HEK293T (cell line): ENCODE results near the gene TMPRSS5.

ENCODE experiments used
- BHLHE40 ChIP-seq: fragments of 450-650 bp; IDR thresholded peaks from 2 replicates; pipeline ENCODE4 v1.6.1; 2016; ENCODE audit warnings: mild to moderate bottlenecking, moderate library complexity, borderline replicate concordance
- CTBP1 ChIP-seq: fragments of 450-650 bp; IDR thresholded peaks from 2 replicates; pipeline ENCODE4 v1.6.1; 2016; ENCODE audit warnings: borderline replicate concordance
- ELF4 ChIP-seq: fragments of 450-650 bp; IDR thresholded peaks from 2 replicates; pipeline ENCODE4 v1.6.1; 2017; ENCODE audit warnings: antibody characterized with exemption
- FOXK2 ChIP-seq: fragments of 450-650 bp; IDR thresholded peaks from 2 replicates; pipeline ENCODE4 v1.6.1; 2016; ENCODE audit warnings: mild to moderate bottlenecking
- FOXM1 ChIP-seq: fragments of 450-650 bp; IDR thresholded peaks from 2 replicates; pipeline ENCODE4 v1.6.1; 2017; ENCODE audit warnings: mild to moderate bottlenecking, borderline replicate concordance
- NFRKB ChIP-seq: fragments of 450-650 bp; IDR thresholded peaks from 2 replicates; pipeline ENCODE4 v1.6.1; 2016; ENCODE audit warnings: mild to moderate bottlenecking, moderate library complexity
- PKNOX1 ChIP-seq: fragments of 450-650 bp; IDR thresholded peaks from 2 replicates; pipeline ENCODE4 v1.6.1; 2016
- SP1 ChIP-seq: fragments of 450-650 bp; IDR thresholded peaks from 2 replicates; pipeline ENCODE4 v1.6.1; 2017
- SUZ12 ChIP-seq: fragments of 450-650 bp; IDR thresholded peaks from 2 replicates; pipeline ENCODE4 v1.6.1; 2016; ENCODE audit warnings: mild to moderate bottlenecking
- TARDBP ChIP-seq: fragments of 450-650 bp; IDR thresholded peaks from 2 replicates; pipeline ENCODE4 v1.6.1; 2016
- ZNF384 ChIP-seq: fragments of 450-650 bp; IDR thresholded peaks from 2 replicates; pipeline ENCODE4 v1.6.1; 2016

GRCh38 chr11:113664981-113665710, 41.0 kb downstream of the TMPRSS5 start:
- TF ChIP-seq NFRKB (no peak), TARDBP (no peak), PKNOX1 (no peak), SUZ12 (no peak), SP1 (no peak), FOXM1 (no peak), FOXK2 (no peak), BHLHE40 (no peak), CTBP1 (no peak), ELF4 (no peak), ZNF384 (no peak)
